Measurements from ENCODE around the gene LRMDA.

GRCh38 chr10:76481178-76481577 is 1049.8 kb downstream of the LRMDA start:
- TF ChIP-seq, protein P1, sequence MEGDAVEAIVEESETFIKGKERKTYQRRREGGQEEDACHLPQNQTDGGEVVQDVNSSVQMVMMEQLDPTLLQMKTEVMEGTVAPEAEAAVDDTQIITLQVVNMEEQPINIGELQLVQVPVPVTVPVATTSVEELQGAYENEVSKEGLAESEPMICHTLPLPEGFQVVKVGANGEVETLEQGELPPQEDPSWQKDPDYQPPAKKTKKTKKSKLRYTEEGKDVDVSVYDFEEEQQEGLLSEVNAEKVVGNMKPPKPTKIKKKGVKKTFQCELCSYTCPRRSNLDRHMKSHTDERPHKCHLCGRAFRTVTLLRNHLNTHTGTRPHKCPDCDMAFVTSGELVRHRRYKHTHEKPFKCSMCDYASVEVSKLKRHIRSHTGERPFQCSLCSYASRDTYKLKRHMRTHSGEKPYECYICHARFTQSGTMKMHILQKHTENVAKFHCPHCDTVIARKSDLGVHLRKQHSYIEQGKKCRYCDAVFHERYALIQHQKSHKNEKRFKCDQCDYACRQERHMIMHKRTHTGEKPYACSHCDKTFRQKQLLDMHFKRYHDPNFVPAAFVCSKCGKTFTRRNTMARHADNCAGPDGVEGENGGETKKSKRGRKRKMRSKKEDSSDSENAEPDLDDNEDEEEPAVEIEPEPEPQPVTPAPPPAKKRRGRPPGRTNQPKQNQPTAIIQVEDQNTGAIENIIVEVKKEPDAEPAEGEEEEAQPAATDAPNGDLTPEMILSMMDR (IDR thresholded peaks at IDR 0.05): no peak
- TF ChIP-seq EP300 (IDR thresholded peaks at IDR 0.05) (no peak), POLR2A (IDR thresholded peaks at IDR 0.05) (no peak), POLR2AphosphoS5 (IDR thresholded peaks at IDR 0.05) (no peak)
